Coronary artery (tissue), 2 donors: Measurements from ENCODE around the gene UQCRH.
"Not testable (repeated sequence)": the region's sequence is repeated elsewhere in the genome, so short reads cannot be mapped to it uniquely, and the experiment has no call there.

Source experiments
- DNase-seq: peaks from one replicate; pipeline ENCODE4 v3.0.0-alpha.2; 2017; ENCODE audit warnings: low spot score
- H3K27ac ChIP-seq, 2 donors: fragments of 200-600 bp; sonication (generic); one replicate each; pipeline ENCODE4 v1.5.1; 2016 to 2019
- H3K4me3 ChIP-seq: fragments of 200-600 bp; sonication (generic); 2 replicates; pipeline ENCODE4 v1.5.1; 2016; ENCODE audit warnings: mild to moderate bottlenecking, moderate library complexity
- CTCF ChIP-seq: fragments of 200-600 bp; sonication (generic); IDR thresholded peaks from one replicate; pipeline ENCODE4 v1.5.1; 2019; ENCODE audit warnings: antibody characterized with exemption

The UQCRH gene

GRCh38 chr1:46362158-46362557, 58.7 kb downstream of the UQCRH start:
- H3K4me3 ChIP-seq, result no peak overlapping the region
- H3K27ac ChIP-seq, result no peak overlapping the region
- TF ChIP-seq CTCF, result no peak
- DNase-seq, result no peak

- TF ChIP-seq CTCF, result no peak
- DNase-seq, result no peak
- H3K4me3 ChIP-seq, result no peak overlapping the region
- H3K27ac ChIP-seq, result no peak overlapping the region
Observed at GRCh38 chr1:46363121-46363520, 59.6 kb downstream of the UQCRH start.

- Histone ChIP-seq H3K27ac (no peak overlapping the region), H3K4me3 (no peak overlapping the region)
- DNase-seq, result no peak
- no peak for TF ChIP-seq CTCF
Observed at GRCh38 chr1:46364612-46365011, 61.1 kb downstream of the UQCRH start.

GRCh38 chr1:46365796-46366195, 62.3 kb downstream of the UQCRH start:
- not testable (repeated sequence) for DNase-seq, H3K27ac ChIP-seq, H3K4me3 ChIP-seq
